Stimulated activated naive CD4-positive, alpha-beta T cell (primary cell): ENCODE results near the gene PARVA.

Source experiments
- DNase-seq, 6 experiments: peaks; one replicate each; lab custom pipeline; 2025; lab: John Stamatoyannopoulos, UW

The PARVA gene

GRCh38 chr11:12556788-12557384 lies 179.5 kb downstream of the PARVA start:
- no peak for DNase-seq

- no peak for DNase-seq
Observed at GRCh38 chr11:12559011-12559410, 181.6 kb downstream of the PARVA start.

- no peak for DNase-seq
Observed at GRCh38 chr11:12560362-12560761, 183.0 kb downstream of the PARVA start.

- no peak for DNase-seq
Observed at GRCh38 chr11:12560861-12561260, 183.5 kb downstream of the PARVA start.

- no peak for DNase-seq
Observed at GRCh38 chr11:12564012-12564411, 186.6 kb downstream of the PARVA start.

- DNase-seq: no peak
Observed at GRCh38 chr11:12565406-12565805, 188.0 kb downstream of the PARVA start.

- no peak for DNase-seq
Observed at GRCh38 chr11:12567746-12568460, 190.5 kb downstream of the PARVA start.

GRCh38 chr11:12569499-12570425 lies 192.4 kb downstream of the PARVA start:
- no peak for DNase-seq

- DNase-seq: no peak
Observed at GRCh38 chr11:12573707-12574485, 196.5 kb downstream of the PARVA start.

GRCh38 chr11:12577725-12578644 lies 200.6 kb downstream of the PARVA start:
- DNase-seq: no peak

GRCh38 chr11:12581416-12581815 lies 204.0 kb downstream of the PARVA start:
- no peak for DNase-seq

GRCh38 chr11:12581923-12582322 lies 204.6 kb downstream of the PARVA start:
- DNase-seq: no peak
